ENCODE measurements around the gene KCTD18.

Gene KCTD18

GRCh38 chr2:200483729-200484198 is 26.1 kb downstream of the KCTD18 start:
- peak in 1 of 5 donors; percentile 29 for DNase-seq

- no peak for DNase-seq
These were observed 27.7 kb downstream of the KCTD18 start for GRCh38 chr2:200482194-200482593.

- DNase-seq = peak in 1 of 5 donors; percentile 38
These were observed 30.1 kb downstream of the KCTD18 start for GRCh38 chr2:200479692-200480265.

- DNase-seq = no peak
These were observed 32.2 kb downstream of the KCTD18 start for GRCh38 chr2:200477667-200478131.

DNA sequence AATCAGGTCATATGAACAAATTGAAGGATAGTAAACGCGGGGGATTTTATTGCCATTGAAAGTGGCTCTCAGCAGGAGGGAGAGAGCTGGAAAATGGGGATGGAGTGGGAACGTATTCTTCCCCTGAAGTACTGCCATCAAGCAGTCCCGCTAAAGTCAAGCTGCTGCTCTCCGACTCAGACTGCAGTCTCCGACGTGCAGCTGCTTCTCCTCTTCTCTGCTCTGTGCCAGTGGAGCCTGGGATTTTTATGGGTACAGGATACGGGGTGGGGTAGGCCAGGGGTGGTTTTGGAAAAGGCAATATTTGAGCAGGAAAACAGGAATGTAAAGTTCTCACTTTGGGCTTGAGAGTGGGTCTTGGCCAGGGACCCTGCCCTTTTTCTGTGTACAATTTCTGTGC is 33.0 kb downstream of the KCTD18 start:
- DNase-seq = no peak

DNA sequence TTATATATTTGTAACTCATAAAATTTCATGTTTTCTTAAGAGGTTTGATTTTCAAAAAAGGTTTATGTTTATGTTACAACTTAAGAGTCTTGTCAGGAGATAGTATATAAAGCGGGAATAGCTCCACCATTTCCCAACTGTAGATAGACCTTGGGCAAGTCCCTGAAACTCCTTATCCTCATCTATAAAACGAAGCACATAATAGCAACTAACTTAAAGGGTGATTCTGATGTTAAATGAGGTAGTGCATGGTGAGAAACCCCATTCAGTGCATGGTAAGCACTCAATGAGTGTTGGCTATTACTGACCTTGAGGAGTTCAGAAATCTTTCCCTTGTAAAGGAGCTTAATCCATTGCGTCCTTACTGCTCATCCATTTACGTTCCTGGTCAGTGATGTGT is 34.1 kb downstream of the KCTD18 start:
- DNase-seq = no peak

DNA sequence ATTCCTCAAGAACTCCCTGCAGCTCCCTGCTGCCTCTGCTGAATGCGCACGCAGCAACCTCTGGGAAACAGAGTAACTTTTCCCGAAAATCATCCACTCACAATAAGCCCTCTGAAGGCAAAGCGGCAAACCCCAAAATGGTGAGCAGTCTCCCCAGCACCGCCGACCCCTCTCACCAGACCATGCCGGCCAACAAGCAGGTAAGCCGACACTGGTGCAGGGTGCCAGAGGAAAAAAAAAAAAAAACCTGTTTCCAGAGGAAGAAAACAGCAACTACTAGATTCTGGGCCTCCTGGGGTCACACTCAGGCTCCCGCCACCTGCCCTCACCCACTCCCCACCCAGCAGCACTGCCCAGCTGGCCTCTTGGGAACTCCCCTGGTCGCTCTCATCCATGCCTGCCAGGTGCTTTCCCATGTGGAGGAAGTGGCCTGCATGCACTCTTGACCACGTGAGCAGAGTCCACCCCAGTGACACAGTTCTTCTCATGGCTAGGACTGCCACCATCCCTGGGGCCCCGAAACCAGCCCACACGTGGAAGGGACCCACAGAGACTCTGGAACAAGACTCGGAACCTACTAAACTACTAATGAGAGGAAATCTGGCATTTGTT is 36.9 kb downstream of the KCTD18 start:
- no peak for DNase-seq

DNA sequence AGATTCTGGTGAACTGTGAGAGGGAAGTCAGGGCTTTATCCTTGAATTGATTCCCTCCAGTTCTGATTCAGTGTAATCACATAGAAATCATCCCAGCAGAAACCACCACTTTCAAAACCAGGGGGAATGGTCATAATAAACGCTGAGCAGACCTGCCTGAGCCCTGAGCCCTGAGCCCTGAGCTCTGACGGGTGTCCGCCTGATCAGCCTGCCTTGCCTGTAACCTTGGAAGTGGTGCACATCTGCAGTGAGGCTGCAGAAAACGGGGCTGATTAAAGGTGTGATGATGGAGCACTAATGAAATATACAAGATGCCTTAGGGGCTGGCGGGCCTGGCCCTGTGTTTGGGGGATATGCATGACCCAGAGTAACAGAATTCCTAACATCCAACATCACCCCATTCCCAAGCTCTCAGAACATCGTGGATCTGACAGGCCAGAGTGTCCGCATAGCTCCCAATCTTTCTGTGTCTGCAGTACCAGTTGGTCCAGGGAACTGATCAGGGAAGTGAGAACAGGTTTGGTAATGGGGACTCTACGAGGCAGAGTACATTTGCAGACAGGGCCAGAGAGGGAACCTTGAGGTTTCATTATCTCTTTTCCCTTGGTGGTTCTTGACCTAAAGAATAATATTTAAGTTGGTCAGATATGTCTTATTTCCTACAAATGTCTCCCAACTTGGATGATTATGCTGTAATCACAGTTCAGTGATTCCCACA is 37.8 kb downstream of the KCTD18 start:
- no peak for DNase-seq

DNA sequence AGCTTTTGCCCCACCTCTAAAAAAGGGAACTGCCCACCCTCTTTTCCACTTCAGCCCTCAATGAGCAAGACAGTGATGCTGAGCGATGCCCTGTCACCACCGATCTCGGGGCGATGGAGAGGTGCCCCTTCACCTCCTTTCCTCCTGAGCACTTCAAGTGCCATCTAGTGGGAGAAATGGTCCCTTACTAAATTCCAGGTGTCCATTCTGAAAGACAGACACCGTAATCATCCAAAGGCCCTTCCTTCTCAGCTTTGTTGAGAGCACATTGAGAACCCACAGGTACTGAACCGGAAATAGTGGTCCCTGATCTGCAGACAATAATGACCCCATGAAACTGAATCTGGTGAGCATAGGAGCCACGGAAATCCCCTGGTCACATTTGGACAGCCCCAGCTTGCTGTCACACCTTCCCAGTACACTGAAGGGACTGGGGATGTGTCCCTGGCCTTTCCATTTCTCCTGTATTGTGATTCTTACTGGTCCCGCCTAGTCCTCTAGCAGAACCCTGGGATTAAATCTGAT is 38.5 kb downstream of the KCTD18 start:
- peak in 2 of 5 donors; percentile 18 to 61 for DNase-seq

GRCh38 chr2:200470230-200470629 is 39.6 kb downstream of the KCTD18 start:
- no peak for DNase-seq

DNA sequence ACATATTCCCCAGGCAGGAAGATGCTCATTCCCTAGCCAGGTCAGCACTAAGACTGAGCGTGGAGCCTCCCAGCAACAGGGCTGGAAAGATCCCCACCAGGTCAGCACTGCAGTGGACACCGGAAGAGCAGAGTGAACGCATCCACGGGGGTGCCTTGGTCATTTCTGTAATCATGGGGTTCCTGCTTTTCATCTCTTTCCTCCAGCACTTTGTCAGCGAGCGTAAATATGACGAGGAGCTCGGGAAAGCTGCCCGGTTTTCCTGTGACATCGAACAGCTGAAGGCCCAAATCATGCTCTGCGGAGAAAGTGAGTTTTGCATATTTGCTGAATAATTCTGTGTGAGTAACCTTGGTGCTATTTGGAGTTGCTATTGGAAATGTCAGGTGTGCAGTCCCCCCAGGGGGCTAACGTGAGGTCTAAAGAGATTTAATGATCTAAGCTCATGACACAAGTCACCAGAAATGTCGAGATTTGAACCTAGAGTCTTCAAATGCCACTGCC is 40.1 kb downstream of the KCTD18 start:
- no peak for DNase-seq

DNA sequence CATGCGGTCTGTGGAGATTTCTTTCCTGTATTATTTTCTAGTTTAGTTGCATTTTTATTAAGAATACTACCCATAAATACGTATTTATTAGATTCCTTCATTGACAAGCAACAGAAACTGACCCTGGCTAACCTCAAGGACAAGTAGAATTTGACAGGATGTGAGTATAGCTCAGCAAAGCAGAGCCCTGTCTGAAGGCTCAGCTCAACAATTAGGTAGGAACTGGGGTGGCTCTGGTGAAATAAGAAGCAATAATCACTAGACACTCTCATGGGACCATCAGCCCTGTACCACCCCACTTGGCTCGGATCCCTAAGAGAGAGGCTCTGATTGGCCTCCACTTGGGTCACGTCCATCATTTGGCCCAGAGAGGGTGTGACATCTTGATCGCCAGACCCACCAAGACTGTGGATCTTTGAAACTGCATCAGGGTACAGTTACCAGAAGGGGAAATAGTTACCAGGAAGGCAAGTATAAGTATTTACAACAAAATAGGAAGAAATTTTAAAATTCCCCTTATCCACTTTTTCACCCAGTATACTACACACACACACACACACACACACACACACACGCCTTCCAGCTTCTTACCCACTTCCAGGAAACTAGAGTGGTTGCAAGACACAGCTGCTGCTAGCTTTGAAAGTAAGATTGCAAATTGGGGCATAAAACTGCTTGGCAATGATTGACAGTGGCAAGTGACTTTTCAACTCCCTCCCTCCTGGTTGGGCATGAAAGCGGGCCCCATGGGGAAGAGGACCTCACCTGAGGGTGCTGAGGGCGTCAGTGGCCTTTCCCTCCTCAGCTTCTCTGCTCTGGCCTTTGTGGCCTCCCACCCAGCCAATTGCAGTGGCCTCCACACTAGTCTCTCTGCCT is 41.8 kb downstream of the KCTD18 start:
- DNase-seq = peak in 2 of 5 donors; percentile 10 to 87

GRCh38 chr2:200466425-200467418 is 43.1 kb downstream of the KCTD18 start:
- peak in 2 of 5 donors; percentile 26 to 78 for DNase-seq

DNA sequence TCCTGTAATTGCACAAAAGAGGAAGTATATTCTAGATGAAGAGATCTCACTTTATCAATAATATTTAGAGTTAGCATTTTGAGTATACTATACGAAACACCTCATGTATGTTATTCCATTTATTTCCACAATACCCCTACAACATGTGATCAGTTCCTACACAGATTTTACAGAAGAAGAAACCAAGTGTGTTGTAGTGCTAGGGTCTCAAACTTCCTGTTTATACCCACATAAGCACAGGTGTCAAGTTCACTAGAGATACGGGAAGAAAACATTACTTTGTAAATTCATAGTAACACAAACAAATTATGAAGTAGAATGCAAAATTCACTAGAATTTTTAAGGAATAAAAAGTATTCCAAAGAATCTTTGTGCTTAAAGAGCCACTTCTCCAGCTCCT is 46.4 kb downstream of the KCTD18 start:
- no peak for DNase-seq

DNA sequence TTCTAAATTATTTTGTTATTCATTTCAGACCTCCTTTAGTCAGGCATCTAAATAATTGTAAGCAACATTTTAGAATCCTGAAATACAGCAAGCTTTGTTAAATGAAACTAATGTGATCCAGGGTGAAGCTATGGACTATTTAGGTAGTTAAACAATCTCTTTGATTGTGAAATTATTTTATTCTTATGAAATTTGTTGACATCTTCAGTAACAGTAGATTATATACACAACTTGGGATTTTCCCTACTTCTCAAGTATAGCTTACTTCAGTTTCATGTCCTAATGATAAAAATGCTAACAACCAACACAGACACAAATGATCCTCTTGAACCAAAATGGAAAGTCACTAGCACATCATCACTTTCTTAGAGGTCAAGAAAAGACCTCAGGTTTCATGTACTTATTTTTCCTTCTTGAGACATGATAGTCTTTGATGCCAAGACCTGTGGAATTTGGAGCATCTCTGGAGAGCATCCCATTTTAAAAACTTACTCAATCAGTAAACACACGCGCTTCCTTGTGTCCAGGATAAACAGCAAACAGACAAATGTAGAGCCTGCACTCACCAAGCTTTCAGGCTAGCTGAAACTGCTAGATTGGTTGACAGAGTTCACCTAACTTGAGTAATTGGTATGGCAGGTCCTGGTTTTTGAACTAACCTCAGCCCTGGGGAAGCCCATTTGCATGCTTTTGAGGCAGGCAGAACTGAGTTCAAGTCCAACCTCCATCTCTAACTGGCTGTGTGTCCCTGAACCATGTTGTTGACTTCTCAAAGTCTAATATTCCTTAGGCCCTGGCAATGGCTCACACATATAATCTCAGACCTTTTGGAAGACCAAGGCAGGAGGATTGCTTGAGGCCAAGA is 47.8 kb downstream of the KCTD18 start:
- no peak for DNase-seq

DNA sequence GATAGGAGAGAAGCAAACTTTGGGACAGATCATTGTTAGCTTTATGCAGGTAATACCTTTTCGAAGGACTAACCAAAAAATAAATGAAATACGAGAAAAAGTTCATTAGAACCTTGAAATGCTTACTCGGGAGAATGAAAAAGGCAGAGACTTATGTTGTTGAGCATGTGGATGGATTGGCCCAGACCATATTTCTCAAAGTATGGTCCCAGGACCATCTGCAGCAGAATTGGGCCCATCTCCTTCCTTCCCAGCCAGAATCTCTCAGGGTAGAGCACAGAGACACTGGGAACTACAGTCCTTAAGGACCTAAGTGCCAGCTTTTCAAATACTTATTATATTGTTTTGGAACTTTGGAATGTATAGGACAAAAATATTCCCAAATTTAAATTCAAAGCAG is 50.8 kb downstream of the KCTD18 start:
- DNase-seq = no peak

DNA sequence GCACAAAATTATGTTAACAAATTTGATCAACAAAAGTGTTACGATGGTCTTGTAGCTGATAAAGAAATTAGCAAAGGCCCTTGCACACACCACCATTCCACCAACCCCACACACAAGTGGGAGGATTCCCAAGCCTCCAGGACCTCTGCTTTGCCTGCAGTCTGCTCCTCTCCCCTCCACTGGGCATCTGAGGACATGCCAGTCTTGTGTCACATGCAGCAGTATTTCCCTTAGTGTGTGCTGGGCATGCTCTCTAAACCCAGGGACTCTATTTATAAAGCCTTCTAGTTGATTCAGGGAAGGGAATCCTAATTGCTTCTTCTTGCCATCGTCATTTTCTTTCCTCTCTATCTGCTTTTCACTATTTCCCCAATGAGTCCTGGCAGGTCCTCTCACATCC is 53.3 kb downstream of the KCTD18 start:
- no peak for DNase-seq

DNA sequence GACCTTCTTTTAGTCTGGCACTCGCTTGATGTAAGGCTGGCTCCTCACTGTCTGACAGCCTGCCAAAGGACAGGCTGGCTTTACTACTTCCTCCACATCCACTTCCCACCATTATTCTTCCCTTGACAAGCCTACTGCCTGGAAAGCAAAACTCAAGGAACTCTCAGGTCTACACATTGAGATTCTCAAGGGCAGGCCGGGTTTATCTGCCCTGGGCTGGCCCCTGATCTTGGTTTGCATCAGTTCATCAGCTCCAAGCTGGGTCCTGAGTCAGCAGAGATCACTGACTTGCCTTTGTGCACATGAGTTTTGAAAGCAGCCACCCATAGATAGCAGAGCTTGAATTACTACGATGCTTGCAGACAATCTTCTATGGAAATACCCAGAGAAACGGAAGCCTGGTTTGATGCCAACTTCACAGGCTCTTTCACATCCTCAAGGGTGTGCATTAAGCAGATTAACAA is 53.9 kb downstream of the KCTD18 start:
- DNase-seq = peak in 1 of 5 donors; percentile 82

DNA sequence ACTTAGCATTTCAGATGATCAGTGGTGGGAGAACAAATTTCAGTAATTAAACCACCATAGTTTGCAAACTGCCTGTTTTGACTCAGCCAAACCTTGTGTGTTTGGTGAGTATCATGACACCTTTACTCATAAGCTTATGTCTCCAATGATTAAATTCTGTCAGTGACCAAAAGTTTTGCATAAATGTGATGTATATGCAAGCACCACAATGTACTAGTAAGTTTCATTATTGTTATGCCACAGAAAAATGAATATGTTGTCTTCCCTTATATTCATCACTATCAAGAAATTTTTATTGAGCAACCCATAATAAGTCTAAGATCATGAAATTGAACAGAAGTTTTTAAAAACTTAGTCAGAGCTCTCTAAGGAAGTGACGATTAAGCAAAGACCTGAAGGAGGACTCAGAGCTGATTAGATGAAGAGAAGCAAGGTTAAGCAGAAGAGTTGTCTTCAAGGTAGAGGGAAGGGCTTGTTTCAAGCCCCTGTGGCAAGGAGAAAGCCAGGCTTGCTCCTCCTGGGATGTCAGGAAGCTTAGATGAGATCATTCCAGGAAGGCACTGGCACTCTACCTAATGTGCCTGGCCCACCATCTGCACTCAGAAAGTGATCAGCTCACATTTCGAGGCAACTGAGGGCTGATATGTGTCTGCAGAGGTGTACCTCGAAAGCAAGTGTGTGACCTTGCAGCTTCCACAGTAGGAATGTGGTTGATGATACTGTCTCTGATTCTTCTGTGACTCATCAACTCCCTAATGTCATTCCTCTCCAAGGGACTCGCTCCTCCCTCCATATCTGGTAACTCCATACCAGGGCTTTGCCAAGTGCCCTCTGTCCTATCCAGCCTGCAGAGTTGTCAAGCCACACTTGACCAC is 54.7 kb downstream of the KCTD18 start:
- DNase-seq = peak in 1 of 5 donors; percentile 77

Data from T-helper 1 cell (primary cell).